H1 (cell line): ENCODE results near the gene SYNDIG1. TPM values are rescaled to one million over a fixed set of nuclear protein-coding genes. Genes with fewer than 3 reads are reported as not detected.

Source experiments
- CTCF ChIA-PET: fragments of 300-600 bp; sonication (Branson Sonifier 250); formaldehyde crosslinking; loops from one replicate; lab custom pipeline; 2021; ENCODE audit not compliant: partially characterized antibody; lab: Charles Lee
- POLR2A ChIA-PET: fragments of 300-600 bp; sonication (Branson Sonifier 250); formaldehyde crosslinking; loops from one replicate; lab custom pipeline; 2021; ENCODE audit warnings: inconsistent platforms; ENCODE audit not compliant: partially characterized antibody; lab: Charles Lee
- DNase-seq, 2 experiments: peaks; one replicate each; pipeline versions ENCODE4 v3.0.0 to v3.0.0-alpha.2; 2010 to 2022; ENCODE audit warnings: low spot score in 2 of 2, low read depth in 1 of 2, mixed read lengths in 1 of 2
- FAIRE-seq: peaks from 2 replicates; lab custom pipeline; 2011; peaks lifted over from hg19 to GRCh38; lab: Jason Lieb, UNC
- H2AFZ ChIP-seq: 2 replicates; pipeline ENCODE4 v1.8.1; 2012; ENCODE audit warnings: low read length, inconsistent platforms
- H2AK5ac ChIP-seq: 2 replicates; pipeline ENCODE4 v1.6.1; 2013; ENCODE audit warnings: low read depth, low read length
- H2BK120ac ChIP-seq: replicated peaks from 2 replicates; pipeline ENCODE3; 2013; ENCODE audit warnings: low read depth, low read length, inconsistent platforms
- H2BK12ac ChIP-seq: 2 replicates; pipeline ENCODE4 v1.6.1; 2013; ENCODE audit warnings: low read depth, low read length
- H2BK15ac ChIP-seq: 2 replicates; pipeline ENCODE4 v1.6.1; 2013; ENCODE audit warnings: low read length
- H2BK20ac ChIP-seq: 2 replicates; pipeline ENCODE4 v1.6.1; 2013; ENCODE audit warnings: low read length
- H2BK5ac ChIP-seq: 2 replicates; pipeline ENCODE4 v1.6.1; 2013; ENCODE audit warnings: low read depth, low read length
- H3K14ac ChIP-seq: 2 replicates; pipeline ENCODE4 v1.6.1; 2013; ENCODE audit warnings: inconsistent platforms; ENCODE audit not compliant: insufficient read length
- H3K18ac ChIP-seq: 2 replicates; pipeline ENCODE4 v1.6.1; 2013; ENCODE audit warnings: low read length; ENCODE audit errors: extremely low read depth
- H3K23ac ChIP-seq: 2 replicates; pipeline ENCODE4 v1.6.1; 2013; ENCODE audit warnings: inconsistent platforms; ENCODE audit not compliant: insufficient read length
- H3K23me2 ChIP-seq: 2 replicates; pipeline ENCODE4 v1.6.1; 2013; ENCODE audit warnings: low read depth, low read length
- H3K27ac ChIP-seq: 2 replicates; pipeline ENCODE4 v1.6.1; 2011; ENCODE audit warnings: low read depth, low read length, inconsistent platforms
- H3K27me3 ChIP-seq, 4 experiments: replicated peaks in 1 of 4; 1 replicate in 1 of 4; 2 replicates in 3 of 4; pipeline versions ENCODE4 v1.6.1 to v1.8.1; 2011 to 2013; ENCODE audit warnings: low read length in 3 of 4, mild to moderate bottlenecking in 3 of 4, inconsistent platforms in 2 of 4, mixed read lengths in 2 of 4, moderate library complexity in 1 of 4; ENCODE audit not compliant: control insufficient read depth in 3 of 4, insufficient read depth in 3 of 4; ENCODE audit errors: extremely low read depth in 1 of 4
- H3K36me3 ChIP-seq, 4 experiments: 2 replicates each; pipeline versions ENCODE4 v1.6.1 to v1.8.1; 2011 to 2013; ENCODE audit warnings: mild to moderate bottlenecking in 4 of 4, low read length in 3 of 4, moderate library complexity in 2 of 4, control low read depth in 1 of 4, inconsistent platforms in 1 of 4; ENCODE audit not compliant: insufficient read depth in 4 of 4, control insufficient read depth in 2 of 4
- H3K4ac ChIP-seq: replicated peaks from 2 replicates; pipeline ENCODE3; 2013; ENCODE audit warnings: low read length, low read depth, mixed read lengths, inconsistent platforms; ENCODE audit not compliant: insufficient read length
- H3K4me1 ChIP-seq, 4 experiments: replicated peaks in 1 of 4; 1 replicate in 1 of 4; 2 replicates in 3 of 4; pipeline versions ENCODE4 v1.6.1 to v1.8.1; 2011 to 2013; ENCODE audit warnings: low read length in 3 of 4, inconsistent platforms in 2 of 4, mixed read lengths in 1 of 4; ENCODE audit not compliant: insufficient read depth in 4 of 4, control insufficient read depth in 3 of 4
- H3K4me2 ChIP-seq, 2 experiments: 2 replicates each; pipeline versions ENCODE4 v1.6.1 to v1.8.1; 2011 to 2013; ENCODE audit warnings: low read depth in 2 of 2, low read length in 2 of 2, control low read depth in 1 of 2, inconsistent platforms in 1 of 2, mild to moderate bottlenecking in 1 of 2; ENCODE audit not compliant: insufficient read depth in 1 of 2
- H3K4me3 ChIP-seq, 4 experiments: fragments of 200-600, 300-600 bp in 1 of 4; sonication (generic), shearing (Covaris generic), sonication (Bioruptor Twin) in 1 of 4; 2 replicates each; pipeline versions ENCODE4 v1.5.1 to v1.8.1; 2011 to 2016; ENCODE audit warnings: low read length in 4 of 4, low read depth in 3 of 4, control low read depth in 2 of 4, inconsistent platforms in 2 of 4, mild to moderate bottlenecking in 2 of 4, mixed read lengths in 1 of 4, moderate library complexity in 1 of 4; ENCODE audit not compliant: insufficient read depth in 2 of 4; ENCODE audit errors: extremely low read depth in 1 of 4
- H3K56ac ChIP-seq: replicated peaks from 2 replicates; pipeline ENCODE3; 2013; ENCODE audit warnings: low read depth, mild to moderate bottlenecking, mixed read lengths, low read length, inconsistent platforms; ENCODE audit not compliant: insufficient read length
- H3K79me1 ChIP-seq: 2 replicates; pipeline ENCODE4 v1.6.1; 2013; ENCODE audit warnings: low read depth, low read length, control low read depth
- H3K79me2 ChIP-seq, 2 experiments: 2 replicates each; pipeline versions ENCODE4 v1.6.1 to v1.8.1; 2012 to 2013; ENCODE audit warnings: low read length in 2 of 2, mild to moderate bottlenecking in 2 of 2, inconsistent platforms in 1 of 2; ENCODE audit not compliant: insufficient read depth in 2 of 2, control insufficient read depth in 1 of 2
- H3K9ac ChIP-seq, 4 experiments: replicated peaks in 1 of 4; 1 replicate in 1 of 4; 2 replicates in 3 of 4; pipeline versions ENCODE4 v1.6.1 to v1.8.1; 2011 to 2013; ENCODE audit warnings: low read depth in 3 of 4, low read length in 3 of 4, control low read depth in 2 of 4, mild to moderate bottlenecking in 2 of 4, moderate library complexity in 2 of 4, inconsistent platforms in 1 of 4; ENCODE audit errors: extremely low read depth in 1 of 4
- H3K9me3 ChIP-seq, 2 experiments: 2 replicates each; pipeline versions ENCODE4 v1.6.1 to v1.8.1; 2012 to 2013; ENCODE audit warnings: mild to moderate bottlenecking in 2 of 2, moderate library complexity in 2 of 2, control low read depth in 1 of 2, inconsistent platforms in 1 of 2, low read depth in 1 of 2, low read length in 1 of 2, mixed read lengths in 1 of 2; ENCODE audit not compliant: insufficient read depth in 2 of 2
- H4K20me1 ChIP-seq, 2 experiments: replicated peaks in 1 of 2; 2 replicates each; pipeline versions ENCODE3 to v1.8.1; 2011 to 2013; ENCODE audit warnings: inconsistent platforms in 2 of 2, low read length in 2 of 2, mild to moderate bottlenecking in 1 of 2; ENCODE audit not compliant: insufficient read depth in 2 of 2, control insufficient read depth in 1 of 2
- H4K5ac ChIP-seq: 2 replicates; pipeline ENCODE4 v1.6.1; 2013; ENCODE audit warnings: low read length, low read depth, mixed read lengths, inconsistent platforms; ENCODE audit not compliant: insufficient read length
- H4K8ac ChIP-seq: 2 replicates; pipeline ENCODE4 v1.8.0; 2013; ENCODE audit warnings: mild to moderate bottlenecking, moderate library complexity, low read length, inconsistent platforms; ENCODE audit not compliant: insufficient read depth; ENCODE audit errors: extremely low read depth
- H4K91ac ChIP-seq: replicated peaks from 2 replicates; pipeline ENCODE3; 2013; ENCODE audit warnings: low read length, mixed read lengths, inconsistent platforms; ENCODE audit not compliant: insufficient read length
- BACH1 ChIP-seq: IDR thresholded peaks from 2 replicates; pipeline ENCODE4 v1.6.1; 2012; ENCODE audit warnings: low read length, improper control_type of control experiment
- CBX5 ChIP-seq: fragments of 300-800, 300-1000 bp; sonication (generic); IDR thresholded peaks from 2 replicates; pipeline ENCODE4 v1.7.1; 2016; ENCODE audit warnings: antibody characterized with exemption, low read length, low read depth
- CEBPB ChIP-seq: IDR thresholded peaks from 2 replicates; pipeline ENCODE4 v1.6.1; 2012; ENCODE audit warnings: low read depth, low read length
- CREB1 ChIP-seq: IDR thresholded peaks from 2 replicates; pipeline ENCODE4 v1.6.1; 2012; ENCODE audit warnings: inconsistent platforms
- GTF2F1 ChIP-seq: IDR thresholded peaks from 2 replicates; pipeline ENCODE4 v1.6.1; 2012; ENCODE audit warnings: low read depth, low read length, improper control_type of control experiment, borderline replicate concordance
- SIRT6 ChIP-seq: IDR thresholded peaks from one replicate; pipeline ENCODE4 v1.7.1; 2012; ENCODE audit warnings: low read length, inconsistent platforms
- SP2 ChIP-seq: IDR thresholded peaks from 2 replicates; pipeline ENCODE4 v1.6.1; 2012; ENCODE audit warnings: mild to moderate bottlenecking, low read length, inconsistent platforms
- WGBS, 2 experiments: shearing (Covaris generic) in 1 of 2; methylation state at CpG; one replicate each; pipeline versions ENCODE4 v1.1.6 to v1.1.7; 2013 to 2015; ENCODE audit warnings: low lambda C conversion rate in 2 of 2, mixed read lengths in 2 of 2, inconsistent platforms in 1 of 2, low coverage in 1 of 2, missing lambda C conversion rate in 1 of 2; ENCODE audit not compliant: insufficient replicate concordance in 2 of 2, insufficient coverage in 1 of 2, insufficient read length in 1 of 2; ENCODE audit errors: extremely low coverage in 1 of 2, missing lambda C conversion rate in 1 of 2; 5-methylcytosine and 5-hydroxymethylcytosine counted together
- polyA plus RNA-seq, 7 experiments: library from polyadenylated mRNA; depleted of rRNA in 3 of 7; stranded (reverse) in 5 of 7; unstranded in 2 of 7; fragments of >200 nt in 5 of 7; fragments of 200-250 nt in 2 of 7; gene quantifications; 1 replicate in 5 of 7; 2 replicates in 1 of 7; 4 replicates in 1 of 7; pipeline versions ENCODE4 v1.2.1 to v1.2.3, GENCODE V29; 2011 to 2013; ENCODE audit warnings: missing spikeins in 2 of 7, mixed read lengths in 2 of 7
- total RNA-seq: library from RNA; stranded (reverse); fragmentation: NEBNext Ultra II Directional; extraction: Animal tissue kit (Norgen Biotek cat#: 25700); gene quantifications from 2 replicates; pipeline ENCODE4 v1.2.1, GENCODE V29; 2021
- TF ChIP-seq, protein P1 (sequence below): IDR thresholded peaks from 2 replicates; pipeline ENCODE4 v1.6.1; 2011; ENCODE audit warnings: low read length, improper control_type of control experiment

SYNDIG1 gene
- total and polyA plus RNA-seq, 2 of the 8 experiments (the other 6 are each of a cell fraction or from before 2014, with no cell fraction given) = 6.5 to 7.8 TPM

DNA sequence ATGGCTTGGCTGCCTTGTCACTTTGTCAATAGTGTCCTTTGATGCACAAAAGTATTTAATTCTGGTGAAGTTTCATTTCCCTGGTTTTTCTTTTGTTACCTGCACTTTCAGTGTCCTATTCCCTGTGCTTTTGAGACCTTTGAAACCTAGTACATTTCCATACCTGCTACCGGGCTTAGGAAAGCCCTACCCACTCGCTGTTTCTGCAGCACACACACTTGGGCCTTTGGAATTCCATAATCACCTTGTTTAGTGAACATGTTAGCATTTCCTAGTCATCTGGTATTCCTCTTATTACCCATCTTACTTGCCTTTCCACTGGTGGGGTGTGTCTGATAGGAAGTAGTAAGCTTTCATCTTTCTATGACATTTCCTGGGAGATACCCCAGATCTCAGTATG, 19.3 kb upstream of the SYNDIG1 start:
- Histone ChIP-seq H2BK120ac (no peak overlapping the region), H2BK20ac (no peak overlapping the region), H3K56ac (no peak overlapping the region), H2AK5ac (no peak overlapping the region), H3K18ac (no peak overlapping the region), H4K20me1 (no peaks in the 10 kb centered on the region), H3K4ac (no peak overlapping the region), H4K91ac (no peak overlapping the region), H3K4me3 (no peak overlapping the region), H2BK12ac (no peak overlapping the region), H3K14ac (no peak overlapping the region), H3K27ac (no peak overlapping the region), H2BK5ac (no peak overlapping the region), H4K5ac (no peak overlapping the region), H3K79me1 (no peaks in the 10 kb centered on the region), H3K9ac (no peak overlapping the region), H3K27me3 (peaks cover 0 to 5% (median 0%) of the 10 kb centered on the region in 4 experiments; a peak in 2 of 7 replicates), H3K79me2 (no peaks in the 10 kb centered on the region), H3K23ac (no peak overlapping the region), H3K9me3 (no peaks in the 10 kb centered on the region), H3K4me2 (no peak overlapping the region), H4K8ac (no peak overlapping the region), H2AFZ (no peak overlapping the region), H3K36me3 (no peaks in the 10 kb centered on the region; a peak in 1 of 8 replicates), H3K23me2 (no peaks in the 10 kb centered on the region), H2BK15ac (no peak overlapping the region), H3K4me1 (peaks cover 2 to 13% (median 9%) of the 10 kb centered on the region in 4 experiments)
- DNase-seq (no peak), FAIRE-seq (no peak)
- WGBS, 2 experiments = 95% methylated on average over 2 of the region's 2 CpGs; no CpG with 5 or more reads in 1 of the 2 experiments
- ChIA-PET CTCF (interaction anchor here (1.0 kb wide), 1 partner anchor 331 kb away, joined by 4 read pairs; no protein-coding TSS in a partner anchor), POLR2A (no interaction called here)
- TF ChIP-seq BACH1 (no peak), GTF2F1 (no peak), CBX5 (no peak), CREB1 (no peak), SIRT6 (no peak), SP2 (no peak), CEBPB (no peak)
- TF ChIP-seq, protein P1, sequence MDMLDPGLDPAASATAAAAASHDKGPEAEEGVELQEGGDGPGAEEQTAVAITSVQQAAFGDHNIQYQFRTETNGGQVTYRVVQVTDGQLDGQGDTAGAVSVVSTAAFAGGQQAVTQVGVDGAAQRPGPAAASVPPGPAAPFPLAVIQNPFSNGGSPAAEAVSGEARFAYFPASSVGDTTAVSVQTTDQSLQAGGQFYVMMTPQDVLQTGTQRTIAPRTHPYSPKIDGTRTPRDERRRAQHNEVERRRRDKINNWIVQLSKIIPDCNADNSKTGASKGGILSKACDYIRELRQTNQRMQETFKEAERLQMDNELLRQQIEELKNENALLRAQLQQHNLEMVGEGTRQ = no peak
